GM18499 (cell line): ENCODE measurements around the gene ATG3.
"Not testable (repeated sequence)": the region's sequence is repeated elsewhere in the genome, so short reads cannot be mapped to it uniquely, and the experiment has no call there.

Source experiments
- ATAC-seq: cut with Tn5 transposase; IDR thresholded peaks from one replicate; pipeline ENCODE4 v1.9.1; 2021; ENCODE audit warnings: moderate number of reproducible peaks; ENCODE audit not compliant: insufficient read depth, unreplicated experiment

The ATG3 gene

DNA sequence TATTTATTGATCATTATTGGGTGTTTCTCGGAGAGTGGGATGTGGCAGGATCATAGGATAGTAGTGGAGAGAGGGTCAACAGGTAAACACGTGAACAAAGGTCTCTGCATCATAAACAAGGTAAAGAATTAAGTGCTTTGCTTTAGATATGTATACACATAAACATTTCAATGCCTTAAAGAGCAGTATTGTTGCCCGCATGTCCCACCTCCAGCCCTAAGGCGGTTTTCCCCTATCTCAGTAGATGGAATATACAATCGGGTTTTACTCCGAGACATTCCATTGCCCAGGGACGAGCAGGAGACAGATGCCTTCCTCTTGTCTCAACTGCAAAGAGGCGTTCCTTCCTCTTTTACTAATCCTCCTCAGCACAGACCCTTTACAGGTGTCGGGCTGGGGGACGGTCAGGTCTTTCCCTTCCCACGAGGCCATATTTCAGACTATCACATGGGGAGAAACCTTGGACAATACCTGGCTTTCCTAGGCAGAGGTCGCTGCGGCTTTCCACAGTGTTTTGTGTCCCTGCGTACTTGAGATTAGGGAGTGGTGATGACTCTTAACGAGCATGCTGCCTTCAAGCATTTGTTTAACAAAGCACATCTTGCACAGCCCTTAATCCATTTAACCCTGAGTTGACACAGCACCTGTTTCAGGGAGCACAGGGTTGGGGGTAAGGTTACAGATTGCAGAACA lies 2.6 kb upstream of the ATG3 start:
- ATAC-seq = not testable (repeated sequence)

DNA sequence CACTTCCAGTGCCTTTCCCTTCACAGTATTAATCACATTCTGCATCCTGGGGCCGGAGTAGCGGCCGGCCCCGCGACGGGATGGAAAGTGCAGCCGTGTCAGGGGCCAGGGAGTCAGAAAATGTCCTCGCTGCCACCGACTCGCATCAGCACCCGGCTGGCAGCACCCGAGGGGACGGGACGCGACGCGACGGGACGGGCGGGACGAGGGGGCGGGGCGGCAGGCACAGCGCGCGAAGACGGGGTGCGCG lies 353 bp downstream of the ATG3 start:
- peak; percentile 26 for ATAC-seq

DNA sequence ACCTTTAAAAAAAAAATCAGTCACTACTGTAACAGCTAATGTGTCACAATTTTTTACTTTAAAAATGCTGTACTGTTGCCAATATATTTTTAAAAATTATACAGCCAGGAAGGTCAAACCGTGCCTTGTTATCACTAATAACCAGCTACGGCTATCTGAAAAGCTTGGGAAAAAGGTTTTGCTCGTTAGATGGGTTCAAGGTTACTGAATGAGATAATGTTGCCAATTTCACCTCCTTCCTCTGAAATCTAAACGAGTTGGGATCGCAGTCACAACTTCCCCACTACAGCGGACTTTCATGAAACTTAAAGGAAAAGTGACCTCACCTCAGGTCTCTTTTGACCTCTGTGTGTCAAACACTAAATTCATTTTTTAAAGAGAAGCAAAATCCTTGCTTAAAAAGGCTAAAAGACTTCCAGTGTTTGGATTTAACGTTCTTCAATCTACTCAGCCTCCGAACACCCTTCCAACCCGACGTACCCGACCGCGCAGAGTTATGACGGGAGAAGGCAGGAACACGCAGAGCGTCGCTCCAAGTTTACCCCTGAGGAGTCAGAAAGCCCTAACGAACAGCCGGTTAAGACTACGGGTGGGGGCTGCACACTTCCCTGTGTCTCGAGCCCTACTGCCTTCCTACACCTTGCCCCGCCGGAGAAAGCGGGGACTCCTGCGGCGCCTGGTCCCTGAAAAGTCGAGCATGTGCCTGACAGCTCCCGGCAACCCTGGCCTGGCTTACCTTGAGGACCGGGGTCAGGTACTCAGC lies 860 bp downstream of the ATG3 start:
- peak; percentile 4 for ATAC-seq

- no peak for ATAC-seq
Observed at GRCh38 chr3:112560307-112560706, 1.5 kb downstream of the ATG3 start.

DNA sequence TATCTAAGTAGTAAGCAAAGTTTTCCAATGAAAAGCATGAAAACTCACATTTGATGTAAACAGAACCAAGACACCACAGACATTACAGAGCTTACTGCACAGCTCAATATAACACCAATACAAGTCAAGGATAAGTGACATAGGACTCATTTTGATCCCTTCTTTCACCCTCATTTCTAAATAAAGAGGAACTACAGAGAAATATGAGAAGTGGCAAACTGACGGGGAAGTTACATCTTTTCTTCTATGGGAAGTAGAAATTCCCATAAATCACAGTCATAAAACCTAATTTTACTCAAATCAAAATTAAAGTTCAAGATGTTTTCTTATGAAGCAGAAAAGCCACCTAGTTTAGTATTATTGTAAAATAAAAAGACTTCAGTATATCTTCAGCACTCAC lies 3.8 kb downstream of the ATG3 start:
- ATAC-seq = no peak

- no peak for ATAC-seq
Observed at GRCh38 chr3:112555535-112556170, 6.1 kb downstream of the ATG3 start.

DNA sequence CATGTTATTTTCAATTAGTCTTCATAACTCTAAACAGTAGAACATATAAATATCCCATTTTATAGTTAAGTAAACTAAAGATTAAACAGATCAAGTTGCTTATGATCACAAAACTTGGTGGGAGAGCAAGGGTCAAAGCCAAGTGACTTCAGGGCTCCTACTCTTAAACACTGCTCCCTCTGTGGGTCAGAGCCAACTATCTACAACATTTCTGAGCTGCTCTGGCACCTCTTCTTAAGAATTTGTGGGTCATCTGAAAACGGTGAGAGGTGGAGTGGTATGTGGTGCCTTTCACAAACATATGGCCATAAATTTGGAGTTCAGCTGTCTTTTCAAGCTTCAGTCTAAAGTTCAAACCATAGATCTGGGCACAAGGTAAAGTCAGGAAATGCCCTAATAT lies 10.9 kb downstream of the ATG3 start:
- ATAC-seq = no peak

- no peak for ATAC-seq
Observed at GRCh38 chr3:112546216-112546759, 15.5 kb downstream of the ATG3 start.

DNA sequence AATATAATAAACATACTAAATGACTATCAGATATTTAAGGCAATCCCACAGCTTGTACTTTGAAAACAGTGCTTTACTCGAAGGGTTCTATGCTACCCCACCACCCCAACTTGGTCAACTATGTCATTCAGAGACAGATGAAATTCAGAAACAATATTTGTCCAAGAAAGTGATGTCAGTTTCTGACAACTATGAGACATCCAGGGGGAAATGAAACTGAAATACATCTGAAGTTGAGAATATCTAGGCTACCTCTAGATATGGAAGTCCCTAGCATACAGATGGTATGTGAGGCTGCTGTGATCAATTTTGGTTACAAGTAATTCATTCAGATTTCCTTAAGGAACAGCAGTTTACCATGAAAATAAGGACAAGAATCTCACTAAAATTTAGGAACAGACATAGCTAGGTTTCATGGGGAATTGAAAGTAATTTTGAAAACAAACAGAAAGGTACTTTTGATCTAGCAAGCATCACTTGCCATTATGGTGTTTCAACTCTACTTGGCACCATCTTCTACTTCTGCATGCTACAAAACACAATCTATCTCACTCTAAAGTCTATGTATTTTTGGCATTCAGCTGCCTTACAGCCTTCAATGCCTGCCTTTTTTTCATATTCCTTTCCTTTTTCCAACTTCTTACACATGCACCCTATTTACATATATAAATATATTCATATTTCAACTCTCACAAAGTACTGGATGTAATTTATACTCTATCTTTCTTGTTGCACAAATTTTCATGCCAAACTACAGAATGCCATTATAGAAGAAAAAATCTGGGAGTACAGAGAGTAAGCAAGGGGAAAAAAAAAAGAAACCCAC lies 21.7 kb downstream of the ATG3 start:
- ATAC-seq = peak; percentile 88

- ATAC-seq = no peak
Observed at GRCh38 chr3:112531358-112531781, 30.4 kb downstream of the ATG3 start.

DNA sequence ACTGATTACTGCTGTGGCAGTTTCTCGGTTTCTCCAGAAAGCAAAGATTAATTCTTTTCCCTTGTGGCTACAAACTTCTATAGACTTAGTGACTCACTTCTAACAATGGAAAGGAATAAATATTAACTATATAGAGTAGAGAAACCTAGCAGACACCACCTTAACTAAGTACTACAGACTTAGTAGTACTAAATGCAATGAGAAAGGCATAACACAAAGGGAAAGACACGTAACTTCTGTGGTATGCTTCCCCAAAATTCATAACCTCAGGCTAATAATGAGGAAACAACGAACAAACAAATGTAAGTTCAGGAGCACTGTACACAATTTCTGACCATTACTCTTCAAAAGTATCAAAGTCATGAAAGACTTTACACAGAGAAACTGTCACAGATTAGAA lies 31.2 kb downstream of the ATG3 start:
- no peak for ATAC-seq

DNA sequence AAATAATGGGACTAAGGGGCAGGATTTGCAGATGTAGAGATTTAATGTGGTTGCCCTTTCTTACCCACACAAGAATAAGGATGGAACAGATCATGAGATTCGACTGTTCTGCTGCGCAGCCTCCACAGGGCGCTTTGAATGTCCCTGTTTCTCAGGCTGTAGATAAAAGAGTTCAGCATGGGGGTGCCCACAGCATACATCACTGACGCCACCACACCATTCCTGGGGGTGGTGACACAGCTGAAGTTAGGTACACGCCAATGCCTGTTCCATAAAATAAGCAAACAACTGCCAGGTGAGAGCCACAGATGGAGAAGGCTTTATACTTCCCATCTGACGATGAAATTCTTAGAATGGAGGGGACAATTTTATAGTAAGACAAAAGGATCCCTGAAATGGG lies 37.6 kb downstream of the ATG3 start:
- ATAC-seq = not testable (repeated sequence)

- ATAC-seq = no peak
Observed at GRCh38 chr3:112519424-112520001, 42.2 kb downstream of the ATG3 start.

GRCh38 chr3:112518970-112519369 lies 42.8 kb downstream of the ATG3 start:
- ATAC-seq = not testable (repeated sequence)

DNA sequence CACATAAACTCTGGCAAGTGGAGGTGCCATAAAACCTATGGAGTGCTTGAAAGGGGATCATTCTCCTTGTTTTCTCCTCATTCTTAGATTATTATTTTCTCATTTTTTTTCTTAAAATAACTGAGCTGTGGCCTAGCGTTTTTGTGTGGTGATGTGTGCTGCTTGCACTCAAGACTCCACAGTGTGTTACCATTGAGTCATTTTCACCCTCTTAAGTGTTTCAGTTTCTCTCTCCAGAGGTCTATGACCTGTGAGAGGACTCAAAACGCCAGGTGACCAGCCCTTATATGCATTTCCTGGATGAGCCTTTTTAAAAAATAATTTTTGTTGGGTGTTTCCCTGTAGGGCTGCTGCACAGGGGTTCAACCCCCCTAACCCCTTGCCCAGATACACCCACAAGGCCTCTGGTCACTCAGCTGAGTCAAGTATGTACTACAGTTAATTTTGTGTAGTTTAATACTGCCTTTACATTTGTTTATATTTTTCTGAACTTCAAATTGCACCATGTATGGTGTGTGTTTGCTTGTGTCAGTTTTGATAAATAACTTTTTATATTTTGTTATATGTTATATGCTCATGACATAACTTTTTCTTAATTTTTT lies 47.1 kb downstream of the ATG3 start:
- peak; percentile 98 for ATAC-seq

GRCh38 chr3:112512320-112512719 lies 49.4 kb downstream of the ATG3 start:
- ATAC-seq = no peak

DNA sequence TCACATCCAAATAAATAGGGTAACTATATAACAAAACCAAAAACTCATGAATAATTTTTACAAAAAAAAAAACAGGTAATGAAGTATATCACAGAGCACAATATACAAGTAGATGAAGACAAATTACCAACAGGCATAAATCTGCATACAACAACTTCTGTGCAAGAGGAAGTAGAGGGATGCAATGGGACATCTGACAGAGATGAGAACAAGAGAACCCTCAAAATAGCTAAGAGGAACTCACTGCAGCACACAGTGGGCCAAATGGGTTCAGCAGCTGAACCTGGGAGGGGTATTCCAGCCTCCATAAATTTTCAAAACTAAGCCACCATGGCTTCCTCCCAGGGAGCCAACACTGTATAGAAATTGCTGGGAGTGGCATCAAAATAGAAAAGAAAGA lies 52.9 kb downstream of the ATG3 start:
- ATAC-seq = no peak

DNA sequence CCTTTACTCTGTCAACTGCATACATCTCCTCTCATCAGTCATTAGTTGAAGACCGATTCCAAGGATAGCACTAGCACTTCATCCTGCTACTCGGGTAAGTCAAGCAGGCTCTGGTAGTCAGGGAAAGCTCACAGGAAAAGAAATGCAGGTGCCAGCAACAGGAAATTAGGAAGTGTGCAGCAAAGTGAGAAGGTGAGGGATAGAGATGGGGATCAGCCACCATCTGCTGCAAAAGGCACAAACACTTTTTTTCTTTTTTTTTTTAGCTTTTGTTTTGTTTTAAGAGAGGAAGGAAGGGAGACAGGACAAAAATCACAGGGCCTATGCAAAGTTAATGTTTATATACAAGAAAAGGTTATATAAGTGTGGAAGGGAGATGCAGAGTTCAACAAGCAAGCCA lies 53.5 kb downstream of the ATG3 start:
- ATAC-seq = no peak

GRCh38 chr3:112505907-112506306 lies 55.9 kb downstream of the ATG3 start:
- no peak for ATAC-seq

DNA sequence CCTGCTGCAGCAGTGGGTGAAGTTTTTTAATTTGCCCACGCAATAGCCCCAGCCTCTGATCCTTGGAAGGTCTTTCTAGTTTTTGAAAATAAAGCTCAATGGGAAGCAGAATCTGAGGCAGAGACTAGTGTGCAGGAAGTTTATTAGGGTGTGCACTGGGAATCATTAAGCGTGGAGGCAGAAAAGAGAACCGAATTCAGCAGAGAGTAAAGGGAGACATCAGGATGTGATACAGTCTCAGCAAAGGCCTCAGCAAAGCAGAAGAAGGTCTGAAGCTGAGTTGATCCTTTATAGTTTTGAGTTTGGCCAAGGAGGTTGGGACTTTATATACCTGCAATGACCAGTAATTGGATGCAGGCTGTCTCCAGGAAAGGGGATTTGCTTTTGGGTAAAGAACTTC lies 57.6 kb downstream of the ATG3 start:
- ATAC-seq = no peak
